ENCODE measurements around the gene DRC7.

DRC7 gene

GRCh38 chr16:57700781-57701551, 6.4 kb downstream of the DRC7 start:
- TF ChIP-seq CTCF (IDR thresholded peaks at IDR 0.05; ENCODE audit: low read depth, low read length), result no peak
- no peak overlapping the region for H3K4me3 ChIP-seq (replicated peaks in 1 of 2; ENCODE audit: low read depth in 2 of 2, low read length in 2 of 2)
- no peak for DNase-seq (ENCODE audit: low read depth in 2 of 2)

GRCh38 chr16:57701759-57702371, 7.3 kb downstream of the DRC7 start:
- H3K4me3 ChIP-seq (replicated peaks in 1 of 2; ENCODE audit: low read depth in 2 of 2, low read length in 2 of 2), result no peak overlapping the region
- no peak for TF ChIP-seq CTCF (IDR thresholded peaks at IDR 0.05; ENCODE audit: low read depth, low read length)
- no peak for DNase-seq (ENCODE audit: low read depth in 2 of 2)

GRCh38 chr16:57703416-57704010, 8.9 kb downstream of the DRC7 start:
- TF ChIP-seq CTCF (IDR thresholded peaks at IDR 0.05; ENCODE audit: low read depth, low read length), result no peak
- DNase-seq (ENCODE audit: low read depth in 2 of 2), result no peak
- H3K4me3 ChIP-seq (replicated peaks in 1 of 2; ENCODE audit: low read depth in 2 of 2, low read length in 2 of 2), result no peak overlapping the region

GRCh38 chr16:57704011-57704904, 9.7 kb downstream of the DRC7 start:
- no peak for DNase-seq (ENCODE audit: low read depth in 2 of 2)
- H3K4me3 ChIP-seq (replicated peaks in 1 of 2; ENCODE audit: low read depth in 2 of 2, low read length in 2 of 2), result no peak overlapping the region
- TF ChIP-seq CTCF (IDR thresholded peaks at IDR 0.05; ENCODE audit: low read depth, low read length), result no peak

- no peak for DNase-seq (ENCODE audit: low read depth in 2 of 2)
- TF ChIP-seq CTCF (IDR thresholded peaks at IDR 0.05; ENCODE audit: low read depth, low read length), result no peak
- H3K4me3 ChIP-seq (replicated peaks in 1 of 2; ENCODE audit: low read depth in 2 of 2, low read length in 2 of 2), result no peak overlapping the region
Measured at GRCh38 chr16:57704905-57705852, 10.6 kb downstream of the DRC7 start.
